ENCODE results near the gene FIGLA.

Gene FIGLA, protein sequence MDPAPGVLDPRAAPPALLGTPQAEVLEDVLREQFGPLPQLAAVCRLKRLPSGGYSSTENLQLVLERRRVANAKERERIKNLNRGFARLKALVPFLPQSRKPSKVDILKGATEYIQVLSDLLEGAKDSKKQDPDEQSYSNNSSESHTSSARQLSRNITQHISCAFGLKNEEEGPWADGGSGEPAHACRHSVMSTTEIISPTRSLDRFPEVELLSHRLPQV

DNA sequence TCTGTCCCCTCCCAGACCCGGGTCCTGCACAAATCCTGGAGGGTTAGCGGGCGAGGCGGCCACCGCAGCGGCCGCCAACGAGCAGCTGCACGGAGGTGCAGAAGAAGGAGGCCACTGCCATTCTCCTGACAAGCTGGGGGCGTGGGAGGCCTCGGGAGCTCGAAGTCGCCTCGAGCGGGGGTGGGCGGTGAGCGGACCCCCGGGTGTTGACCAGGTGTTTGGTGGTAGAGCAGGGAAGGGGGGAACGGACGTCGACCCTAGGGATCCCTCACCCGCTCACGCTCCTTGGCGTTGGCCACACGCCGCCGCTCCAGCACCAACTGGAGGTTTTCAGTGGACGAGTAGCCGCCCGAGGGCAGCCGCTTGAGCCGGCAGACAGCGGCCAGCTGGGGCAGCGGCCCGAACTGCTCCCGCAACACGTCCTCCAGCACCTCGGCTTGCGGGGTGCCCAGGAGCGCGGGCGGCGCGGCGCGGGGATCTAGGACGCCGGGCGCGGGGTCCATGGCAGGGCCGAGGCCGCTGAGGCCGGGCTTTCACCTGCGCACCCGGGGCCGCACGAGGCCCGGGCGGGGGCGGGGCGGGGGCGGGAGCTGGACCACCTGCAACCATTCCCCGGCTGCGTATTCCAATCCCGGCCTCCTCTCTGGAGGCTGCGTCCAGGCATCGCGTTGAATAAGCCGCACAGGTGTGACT is at the start of gene FIGLA:
Gene FIGLA, minus strand, starts transcription at position 508 of the 693 bp plus-strand sequence. Its CDS starts 5 bp downstream, at position 503.
- TF ChIP-seq GATA1 (IDR thresholded peaks at IDR 0.05; ENCODE audit: low read depth, low read length) (no peak), POLR2A (IDR thresholded peaks at IDR 0.05; ENCODE audit: low read length) (no peak)
- DNase-seq = no peak

DNA sequence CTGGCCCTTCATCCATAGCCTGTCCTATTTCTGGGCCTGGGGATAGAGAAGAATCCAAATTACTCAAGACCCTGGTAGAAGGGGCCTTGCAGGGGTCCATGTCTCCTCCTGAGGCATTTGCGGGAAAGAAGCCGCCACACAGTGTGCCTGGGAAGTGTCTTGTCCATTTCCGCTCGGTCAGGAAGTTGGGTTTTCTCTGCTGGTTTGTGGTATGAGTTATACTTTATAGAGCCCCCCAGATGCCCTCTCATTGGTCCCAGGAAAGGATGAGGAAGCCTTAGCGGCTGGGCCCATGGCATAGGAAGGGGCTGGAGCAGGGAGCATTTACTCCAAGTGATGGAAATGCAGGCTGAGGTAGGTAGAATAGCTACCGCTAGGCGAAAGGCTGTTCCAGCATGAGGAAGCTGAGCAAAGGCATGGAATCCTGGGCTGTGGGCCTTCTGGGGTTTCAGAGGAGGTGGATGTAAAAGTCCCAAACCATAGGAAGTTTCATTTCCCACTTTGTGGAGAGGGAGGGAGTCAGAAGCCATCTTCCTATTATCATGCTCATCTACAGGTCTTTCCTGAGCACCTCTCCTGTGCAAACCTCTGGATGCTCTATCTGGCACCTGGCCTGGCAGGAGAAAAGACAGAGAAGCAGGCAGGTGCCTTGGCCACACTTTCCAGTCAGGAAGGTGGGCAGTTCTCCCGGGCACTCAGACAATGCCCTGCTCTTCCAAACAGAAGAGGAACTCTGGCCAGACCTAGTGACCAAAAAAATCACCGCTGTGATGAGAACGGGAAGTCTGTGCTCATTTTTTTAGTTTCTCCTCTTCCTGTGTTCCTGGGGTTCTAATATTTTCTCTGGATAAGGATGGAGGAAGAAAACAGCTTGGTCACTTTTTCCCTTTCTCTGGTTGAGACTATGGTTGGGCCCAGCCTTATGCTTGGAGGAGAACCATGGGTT is 47.8 kb upstream of the FIGLA start:
- no peak for DNase-seq
- no peak for TF ChIP-seq GATA1 (IDR thresholded peaks at IDR 0.05; ENCODE audit: low read depth, low read length)
- no peak for TF ChIP-seq POLR2A (IDR thresholded peaks at IDR 0.05; ENCODE audit: low read length)

DNA sequence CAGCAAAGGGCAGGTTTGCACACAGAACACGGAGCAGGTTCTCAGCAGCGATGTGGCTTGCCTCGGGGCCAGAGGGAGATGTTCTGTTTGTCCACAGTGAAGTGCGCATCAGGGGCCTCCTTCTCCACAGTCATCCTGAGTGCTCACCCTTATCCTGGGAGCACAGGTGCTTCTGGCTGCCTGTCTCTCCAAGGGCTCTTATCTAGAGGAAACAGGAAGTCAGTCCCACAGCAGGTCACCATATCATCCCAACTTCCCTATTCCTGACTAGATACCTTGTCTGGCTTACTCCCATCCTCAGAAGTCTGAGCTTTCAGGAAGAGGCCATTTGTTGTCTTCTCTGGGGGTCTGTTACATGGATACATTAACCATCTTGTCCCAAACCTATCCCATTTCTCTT is 45.2 kb upstream of the FIGLA start, which contains the start of gene CD207:
Gene CD207, minus strand, starts transcription at position 174 of the 400 bp plus-strand sequence. Its CDS starts 40 bp downstream, at position 134.
- TF ChIP-seq GATA1 (IDR thresholded peaks at IDR 0.05; ENCODE audit: low read depth, low read length) (no peak), POLR2A (IDR thresholded peaks at IDR 0.05; ENCODE audit: low read length) (no peak)
- DNase-seq = no peak

DNA sequence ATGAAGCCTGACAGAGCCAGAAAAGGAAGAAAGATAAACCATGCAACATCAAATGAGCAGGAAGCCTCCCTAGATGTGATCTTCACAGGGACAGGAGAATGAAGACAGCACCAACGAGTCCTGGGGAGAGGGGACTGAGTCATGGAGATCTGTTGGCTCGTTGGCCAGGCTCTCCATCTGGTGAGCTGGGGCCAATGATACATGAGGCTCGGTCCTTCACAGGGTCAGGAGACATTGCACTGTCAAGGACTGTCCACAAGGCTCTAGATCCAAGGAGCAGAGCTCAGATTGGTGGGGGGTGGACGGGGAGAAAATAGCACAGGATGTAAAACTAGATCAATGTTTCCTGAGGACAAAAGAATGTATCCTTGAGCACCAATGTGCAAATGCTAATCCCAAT is 44.4 kb upstream of the FIGLA start:
- no peak for DNase-seq
- TF ChIP-seq GATA1 (IDR thresholded peaks at IDR 0.05; ENCODE audit: low read depth, low read length) (no peak), POLR2A (IDR thresholded peaks at IDR 0.05; ENCODE audit: low read length) (no peak)

DNA sequence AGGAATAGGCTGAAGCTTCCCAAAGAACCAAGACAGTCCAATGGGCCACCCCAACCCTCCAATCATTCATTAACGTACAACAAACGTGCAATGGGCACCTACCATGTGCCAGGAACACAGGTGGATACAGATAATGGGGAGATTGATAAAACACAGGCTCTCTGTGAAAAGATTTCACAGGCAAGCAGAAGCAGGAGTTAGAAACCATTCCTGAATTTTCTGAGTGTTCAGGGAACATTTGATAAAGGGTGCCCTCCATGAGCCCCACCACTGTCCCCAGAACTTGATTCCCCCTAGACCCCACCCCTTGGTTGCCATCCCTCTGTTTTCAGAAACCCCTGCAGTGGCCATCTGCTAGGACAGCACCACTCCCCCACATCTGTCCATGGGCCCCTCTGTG is 43.7 kb upstream of the FIGLA start:
- DNase-seq = no peak
- TF ChIP-seq GATA1 (IDR thresholded peaks at IDR 0.05; ENCODE audit: low read depth, low read length) = no peak
- TF ChIP-seq POLR2A (IDR thresholded peaks at IDR 0.05; ENCODE audit: low read length) = no peak

DNA sequence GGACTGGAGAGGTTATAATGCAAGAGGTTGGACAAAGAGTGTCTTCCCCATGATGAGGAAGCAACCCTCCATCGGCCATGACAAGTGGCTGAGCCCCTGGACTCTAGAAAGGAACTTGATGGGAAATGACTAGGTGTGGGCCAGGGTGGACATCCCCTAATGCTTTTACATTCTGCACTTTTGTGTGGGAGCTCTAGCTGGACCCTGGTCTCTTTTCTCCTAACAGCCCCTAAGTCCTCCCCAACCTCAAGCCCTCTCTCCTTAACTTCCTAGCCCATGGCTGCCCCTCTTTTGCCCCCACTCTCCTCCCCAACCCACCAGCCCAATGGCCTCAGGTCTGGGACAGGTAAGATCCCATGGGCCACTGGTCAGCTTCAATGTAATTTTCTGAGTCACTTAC is 42.8 kb upstream of the FIGLA start:
- no peak for DNase-seq
- no peak for TF ChIP-seq GATA1 (IDR thresholded peaks at IDR 0.05; ENCODE audit: low read depth, low read length)
- TF ChIP-seq POLR2A (IDR thresholded peaks at IDR 0.05; ENCODE audit: low read length) = no peak

DNA sequence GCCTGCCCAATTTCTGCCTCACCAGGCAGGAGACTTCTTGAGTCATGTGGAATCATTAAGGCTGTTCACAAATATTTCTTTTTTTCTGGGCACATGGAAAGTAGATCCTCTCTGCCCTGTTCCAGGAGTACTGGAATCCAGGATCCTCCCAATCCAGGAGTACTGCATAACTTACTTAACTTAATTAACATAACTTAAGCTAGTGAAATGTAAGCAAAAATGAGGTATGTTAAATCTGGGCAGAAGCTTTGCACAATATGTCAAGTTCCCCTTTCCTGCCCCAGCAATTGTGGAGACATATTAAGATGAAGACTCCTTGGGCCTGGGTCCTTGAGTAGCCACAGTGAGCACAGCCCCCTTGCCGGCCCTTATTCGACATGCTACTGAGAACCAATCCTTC is 41.9 kb upstream of the FIGLA start:
- DNase-seq = no peak
- TF ChIP-seq GATA1 (IDR thresholded peaks at IDR 0.05; ENCODE audit: low read depth, low read length) (no peak), POLR2A (IDR thresholded peaks at IDR 0.05; ENCODE audit: low read length) (no peak)

DNA sequence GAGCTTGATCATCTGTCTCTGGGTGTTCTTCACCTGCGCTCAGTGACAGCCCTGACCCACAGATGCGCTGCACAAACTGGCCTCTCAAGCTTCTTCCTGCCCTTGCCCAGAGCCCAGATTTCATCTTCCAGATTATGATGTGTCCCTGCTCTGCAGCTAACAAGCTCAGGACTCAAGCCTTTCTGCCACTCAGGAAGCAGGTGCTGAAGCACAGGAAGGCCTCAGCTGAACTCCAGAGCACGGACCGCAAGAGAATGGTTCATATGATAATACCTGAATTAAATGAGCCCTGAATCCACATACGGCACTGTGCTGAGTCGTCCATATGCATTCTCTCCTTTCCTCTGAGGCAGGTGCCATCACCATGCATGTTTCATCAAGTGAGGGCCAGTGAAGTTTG is 41.4 kb upstream of the FIGLA start:
- TF ChIP-seq GATA1 (IDR thresholded peaks at IDR 0.05; ENCODE audit: low read depth, low read length) = no peak
- TF ChIP-seq POLR2A (IDR thresholded peaks at IDR 0.05; ENCODE audit: low read length) = no peak
- no peak for DNase-seq

DNA sequence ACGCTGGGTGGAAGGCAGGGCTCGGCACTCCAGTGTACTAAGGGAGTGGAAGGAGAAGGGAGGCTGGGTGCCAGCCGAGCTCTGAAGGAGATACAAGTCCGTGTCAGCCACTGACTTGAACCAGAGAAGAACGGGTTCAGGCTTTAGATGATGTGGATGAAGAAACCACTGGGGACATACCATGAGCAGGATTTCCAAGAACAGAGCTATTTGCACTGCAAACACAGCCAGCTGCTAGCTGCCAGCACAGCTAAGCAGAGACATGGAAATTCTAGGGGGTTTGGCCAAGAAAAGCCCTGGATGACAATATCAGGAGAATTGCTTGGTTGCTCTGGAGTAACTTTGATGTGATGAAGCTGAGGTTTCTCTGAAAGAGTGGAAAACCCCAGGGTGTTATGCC is 39.9 kb upstream of the FIGLA start:
- TF ChIP-seq POLR2A (IDR thresholded peaks at IDR 0.05; ENCODE audit: low read length) (no peak), GATA1 (IDR thresholded peaks at IDR 0.05; ENCODE audit: low read depth, low read length) (no peak)
- no peak for DNase-seq

DNA sequence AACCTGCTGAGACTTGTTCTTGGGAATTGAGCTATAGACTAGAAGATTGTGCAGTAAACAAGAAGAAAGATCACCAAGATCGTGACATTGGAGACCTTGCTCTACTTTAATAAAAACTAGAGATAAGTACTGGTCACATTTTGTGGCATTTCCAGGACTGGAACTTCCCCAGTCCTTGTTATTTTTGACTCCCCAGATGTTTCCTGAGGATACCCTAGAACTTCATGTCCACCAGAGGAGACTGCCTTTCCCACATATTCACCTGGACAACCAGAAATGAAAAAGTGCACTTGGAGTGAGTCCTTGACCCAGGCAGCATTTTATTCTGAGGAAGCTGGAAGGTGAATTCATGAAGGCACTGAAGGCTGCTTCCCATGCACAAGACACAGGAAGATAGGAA is 39.5 kb upstream of the FIGLA start:
- TF ChIP-seq GATA1 (IDR thresholded peaks at IDR 0.05; ENCODE audit: low read depth, low read length) = no peak
- TF ChIP-seq POLR2A (IDR thresholded peaks at IDR 0.05; ENCODE audit: low read length) = no peak
- DNase-seq = no peak

DNA sequence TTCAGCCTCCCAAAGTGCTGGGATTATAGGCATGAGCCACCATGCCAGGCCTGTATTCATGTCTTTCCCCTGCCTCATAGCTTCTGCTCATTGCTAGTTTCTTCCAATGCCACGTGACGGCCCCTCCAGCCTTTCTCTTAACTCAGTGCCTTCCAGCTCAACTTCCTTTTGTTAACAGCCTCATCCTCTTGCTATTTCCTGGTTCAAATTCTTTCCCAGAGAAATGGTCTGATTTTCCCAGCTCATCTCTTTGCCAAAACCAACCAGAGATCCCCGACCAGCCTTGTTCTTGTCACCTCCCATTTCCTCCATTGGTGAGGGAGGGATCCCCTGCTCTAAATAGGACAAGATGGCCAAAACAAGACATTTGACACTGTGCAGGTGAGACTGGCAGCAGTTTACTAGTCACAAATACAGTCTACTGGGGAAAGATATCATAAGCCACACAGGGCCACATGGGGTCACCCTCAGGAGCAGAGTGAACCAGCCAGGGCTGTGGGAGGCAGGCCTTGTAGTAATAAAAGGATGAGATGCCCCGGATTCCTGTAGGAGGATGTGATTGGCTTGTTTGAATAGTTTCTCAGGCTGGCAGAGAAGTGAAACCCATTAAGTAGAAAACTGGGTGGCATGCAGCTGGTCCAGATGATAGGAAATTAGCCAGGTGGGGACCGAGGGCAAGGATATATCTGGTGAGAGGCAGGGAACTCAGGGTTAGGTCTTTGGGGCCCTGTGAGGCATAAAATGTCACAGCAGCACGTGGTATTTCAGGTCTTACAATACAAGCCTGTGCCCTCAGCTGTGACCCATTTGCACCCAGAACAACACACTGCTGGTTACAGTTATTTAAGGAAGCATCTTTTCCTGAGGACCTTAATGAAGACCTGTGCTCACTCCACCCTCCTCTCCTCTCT is 38.7 kb upstream of the FIGLA start:
- no peak for DNase-seq
- TF ChIP-seq POLR2A (IDR thresholded peaks at IDR 0.05; ENCODE audit: low read length) (no peak), GATA1 (IDR thresholded peaks at IDR 0.05; ENCODE audit: low read depth, low read length) (no peak)

DNA sequence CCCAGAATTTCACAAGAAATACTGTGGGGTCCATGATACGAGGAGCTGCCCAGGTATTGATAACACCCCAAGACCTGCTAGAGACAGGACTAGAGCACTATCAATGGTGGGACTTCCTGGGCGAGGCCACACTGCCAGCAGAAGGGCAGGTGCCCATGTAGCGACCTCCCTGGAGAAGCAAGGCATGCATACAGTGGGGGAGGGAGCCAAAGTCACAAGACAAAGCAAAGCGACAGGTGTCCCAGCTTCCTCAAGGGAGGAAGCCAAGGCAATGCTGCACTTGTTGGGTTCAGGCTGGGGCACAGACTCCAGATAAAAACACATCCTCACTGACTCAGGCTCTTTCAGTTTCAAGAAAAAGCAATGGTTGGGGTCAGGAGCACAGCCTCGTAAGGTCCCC is 37.7 kb upstream of the FIGLA start:
- no peak for TF ChIP-seq GATA1 (IDR thresholded peaks at IDR 0.05; ENCODE audit: low read depth, low read length)
- TF ChIP-seq POLR2A (IDR thresholded peaks at IDR 0.05; ENCODE audit: low read length) = no peak
- DNase-seq = no peak

DNA sequence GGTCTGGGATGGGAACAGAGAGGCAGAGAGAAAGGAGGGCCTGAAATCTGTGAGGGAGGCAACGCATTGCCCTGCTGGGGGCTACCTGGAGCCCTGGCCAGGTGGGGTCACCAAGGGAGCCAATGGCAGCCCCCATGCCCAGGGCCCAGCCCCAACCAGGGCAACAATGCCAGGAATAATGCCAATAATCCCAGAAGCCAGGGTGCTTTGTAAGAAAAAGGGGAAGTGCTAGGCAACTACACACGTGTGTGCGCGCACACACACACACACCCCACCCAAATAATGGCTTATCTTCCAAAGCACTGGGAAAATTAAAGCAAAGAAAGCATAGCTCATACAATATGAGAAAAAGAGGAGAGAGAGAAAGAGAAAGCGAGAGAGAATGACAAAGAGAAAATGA is 36.9 kb upstream of the FIGLA start:
- TF ChIP-seq POLR2A (IDR thresholded peaks at IDR 0.05; ENCODE audit: low read length) = no peak
- TF ChIP-seq GATA1 (IDR thresholded peaks at IDR 0.05; ENCODE audit: low read depth, low read length) = no peak
- DNase-seq = no peak

All from erythroblast (primary cell).